Embryonic facial prominence (tissue), 1 donor: ENCODE measurements around the gene LPP.

ENCODE experiments used
- DNase-seq: peaks from one replicate; pipeline ENCODE4 v3.0.0-alpha.2; 2016; ENCODE audit errors: extremely low spot score

The LPP gene

GRCh38 chr3:188272481-188273372 lies 118.8 kb downstream of the LPP start:
- no peak for DNase-seq

GRCh38 chr3:188274249-188274915 lies 120.4 kb downstream of the LPP start:
- DNase-seq = no peak

DNA sequence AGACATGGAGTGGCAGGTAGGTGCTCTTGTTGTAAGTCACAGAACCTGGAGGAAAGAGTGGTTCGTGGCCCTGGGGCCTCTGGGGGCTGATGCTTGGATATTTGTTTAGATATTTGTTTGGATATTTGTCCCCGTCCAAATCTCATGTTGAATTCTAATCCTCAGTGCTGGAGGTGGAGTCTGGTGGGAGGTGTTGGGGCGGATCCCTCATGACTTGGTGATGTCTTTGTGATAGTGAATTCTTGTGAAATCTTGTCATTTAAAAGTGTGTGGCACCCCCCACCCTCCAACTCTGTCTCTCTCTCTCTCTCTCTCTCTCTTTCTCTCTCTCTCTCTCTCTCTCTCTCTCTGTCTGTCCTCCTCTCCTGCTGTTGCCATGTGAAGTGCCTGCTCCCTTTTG lies 122.4 kb downstream of the LPP start:
- DNase-seq = no peak

DNA sequence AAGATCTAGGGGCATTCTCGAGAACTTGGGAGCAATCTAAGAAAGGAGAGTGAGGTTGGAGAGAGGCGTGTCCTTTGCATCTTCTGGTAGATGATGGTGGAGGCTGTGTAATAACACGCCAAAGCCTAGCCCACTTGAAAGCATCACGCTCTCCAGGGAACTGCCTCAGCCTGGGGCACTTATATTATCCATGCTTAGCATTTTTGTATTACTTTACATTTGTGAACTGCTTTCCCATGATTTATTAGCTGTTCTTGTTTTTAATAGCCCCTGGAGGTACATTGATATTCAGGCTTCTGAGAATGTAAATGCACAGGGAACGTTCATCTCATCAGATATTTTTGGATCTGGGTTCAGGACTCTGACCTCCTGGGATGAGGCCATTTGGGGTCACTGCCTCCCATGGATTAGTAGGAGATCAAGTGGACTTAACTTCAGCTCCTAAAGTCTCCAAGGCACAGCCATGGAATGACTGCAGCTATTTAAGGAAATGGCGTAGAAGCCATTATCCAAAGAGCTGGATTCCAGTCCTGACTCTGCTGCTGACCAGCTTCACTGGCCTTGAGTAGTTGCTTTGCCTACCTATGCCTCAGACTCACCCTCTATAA lies 124.9 kb downstream of the LPP start:
- DNase-seq = no peak

DNA sequence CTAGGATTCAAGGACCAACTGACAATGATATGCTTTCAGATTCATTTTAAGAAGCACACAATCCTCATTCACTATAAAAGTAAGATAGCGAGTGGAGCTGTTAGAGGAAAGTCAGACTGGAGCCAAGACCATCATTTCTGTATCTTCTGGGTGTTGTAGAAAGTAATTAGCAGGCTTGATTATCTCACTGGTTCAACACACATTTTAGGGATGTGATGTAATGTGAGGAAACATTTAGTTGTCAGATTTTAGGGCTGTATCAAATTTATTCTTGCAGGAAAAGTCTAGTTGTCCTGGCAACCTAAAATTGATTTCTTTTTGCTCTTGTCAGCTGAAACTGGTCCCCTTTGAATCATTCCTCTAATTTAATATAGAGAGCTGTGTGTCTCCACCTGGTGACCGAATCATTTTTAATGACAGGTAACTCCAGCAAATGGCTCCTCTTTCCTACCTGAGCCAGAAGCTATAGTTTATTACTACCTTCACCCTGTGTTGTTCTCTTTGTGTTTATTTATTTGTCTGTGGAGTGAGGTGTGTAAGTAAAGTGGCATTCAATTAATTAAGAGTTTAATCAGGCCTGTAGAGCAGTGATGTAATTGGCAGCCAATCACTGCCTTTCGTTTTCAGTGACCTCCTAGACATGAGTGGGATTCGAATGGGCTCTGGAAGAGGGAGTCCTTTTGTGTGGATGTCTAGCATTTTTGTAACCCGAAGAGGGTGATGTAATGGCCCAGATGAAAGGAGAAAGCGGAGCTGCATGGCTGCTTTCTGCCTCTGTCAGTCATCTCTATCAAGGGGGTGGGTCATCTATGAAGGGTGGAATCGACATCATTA lies 125.8 kb downstream of the LPP start:
- DNase-seq = no peak

DNA sequence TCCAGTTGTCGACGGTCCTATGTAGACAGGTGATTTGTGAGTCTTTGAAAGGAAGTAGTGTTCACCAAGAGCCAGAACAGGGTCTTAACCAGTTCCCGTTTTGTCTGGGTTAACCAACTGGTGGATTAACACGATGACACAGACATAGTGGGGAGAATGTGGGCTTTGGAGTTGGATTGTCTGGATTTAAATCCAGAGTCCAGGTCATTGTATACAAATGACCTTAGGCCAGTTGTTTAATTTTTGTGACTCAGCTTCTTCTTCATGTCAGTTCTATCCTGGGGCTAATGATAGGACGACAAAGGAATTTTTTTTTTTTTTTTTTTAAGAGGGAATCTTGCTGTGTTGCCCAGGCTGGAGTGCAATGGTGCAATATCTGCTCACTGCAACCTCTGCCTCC lies 126.7 kb downstream of the LPP start:
- DNase-seq = no peak

GRCh38 chr3:188282871-188283270 lies 128.9 kb downstream of the LPP start:
- DNase-seq = no peak

GRCh38 chr3:188283347-188283746 lies 129.4 kb downstream of the LPP start:
- no peak for DNase-seq

- no peak for DNase-seq
Measured at GRCh38 chr3:188284455-188285212, 130.7 kb downstream of the LPP start.

GRCh38 chr3:188286087-188286513 lies 132.1 kb downstream of the LPP start:
- no peak for DNase-seq

GRCh38 chr3:188287339-188287738 lies 133.4 kb downstream of the LPP start:
- DNase-seq = no peak

- no peak for DNase-seq
Measured at GRCh38 chr3:188287762-188288505, 134.0 kb downstream of the LPP start.

- no peak for DNase-seq
Measured at GRCh38 chr3:188292251-188292650, 138.3 kb downstream of the LPP start.

- no peak for DNase-seq
Measured at GRCh38 chr3:188292827-188293226, 138.9 kb downstream of the LPP start.

- no peak for DNase-seq
Measured at GRCh38 chr3:188294113-188294512, 140.2 kb downstream of the LPP start.

DNA sequence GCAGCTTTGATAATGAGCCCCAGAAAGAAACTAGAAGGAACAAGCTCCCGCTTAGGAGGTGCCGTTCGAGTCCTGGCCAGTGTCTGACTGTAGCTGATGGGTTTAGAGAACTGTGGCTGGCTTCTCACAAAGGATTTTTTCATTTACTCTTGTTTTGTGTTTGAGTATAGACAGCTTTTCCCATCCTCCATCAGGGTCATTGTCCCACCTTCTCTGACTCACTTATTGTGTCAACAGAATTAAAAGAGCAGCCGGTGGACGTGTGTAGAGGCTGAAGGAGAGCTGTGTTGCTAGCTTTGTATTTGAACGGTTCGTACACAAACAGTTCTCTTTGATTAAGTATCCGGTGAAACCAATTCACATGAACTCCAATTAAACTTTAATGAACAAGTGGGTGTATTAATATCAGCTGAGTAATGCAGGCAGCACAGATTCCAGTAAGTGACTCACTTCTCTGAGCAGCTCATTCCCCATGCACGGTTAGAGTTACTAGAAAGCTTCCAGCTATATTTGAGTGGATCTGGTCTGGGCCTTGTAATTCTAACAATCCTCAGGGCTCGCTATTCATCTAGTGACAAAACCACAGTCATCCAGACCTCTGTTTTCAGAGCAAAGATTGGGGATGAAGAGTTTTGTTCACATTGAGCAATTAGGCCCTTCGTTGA lies 141.0 kb downstream of the LPP start:
- no peak for DNase-seq

GRCh38 chr3:188295876-188296275 lies 141.9 kb downstream of the LPP start:
- no peak for DNase-seq

DNA sequence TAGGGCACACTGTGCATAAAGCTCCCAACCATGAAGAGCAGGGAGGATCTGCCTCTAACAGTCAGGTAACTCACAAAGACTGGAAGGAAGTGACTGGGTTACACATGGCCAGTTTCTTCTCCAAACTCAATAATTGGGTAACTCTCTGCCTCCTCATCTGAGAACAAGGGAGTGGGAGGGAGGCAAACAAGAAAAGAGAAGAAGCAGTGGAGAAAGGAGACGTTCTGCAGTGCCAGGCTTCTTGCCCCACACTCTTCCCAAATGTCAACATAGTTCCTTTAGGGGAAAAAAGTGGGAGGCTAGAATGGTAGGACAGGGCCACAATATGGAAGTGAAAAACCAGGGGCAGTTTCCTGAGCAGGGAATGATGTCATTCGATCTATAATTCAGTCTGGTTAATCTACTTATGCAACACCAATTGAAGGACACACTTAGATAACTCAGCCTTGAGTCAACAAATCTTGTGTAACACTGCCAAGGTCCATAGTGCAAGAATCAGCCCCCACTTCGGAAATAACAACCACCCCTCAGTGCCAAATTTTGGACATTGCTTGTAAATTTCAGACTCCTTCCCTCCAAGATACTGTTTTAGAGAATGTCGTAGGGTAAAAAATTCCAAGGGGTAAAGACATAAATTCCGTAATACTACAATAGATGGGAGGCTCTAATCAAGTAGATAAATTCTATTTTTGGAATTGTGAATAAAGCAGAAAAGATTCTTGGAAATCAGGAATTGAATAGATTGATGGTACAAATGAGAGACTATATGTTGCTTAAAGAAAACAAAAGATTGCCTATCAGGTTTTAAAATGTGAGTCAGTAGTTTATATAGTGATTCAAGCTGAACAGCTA lies 143.0 kb downstream of the LPP start:
- no peak for DNase-seq

GRCh38 chr3:188298585-188298984 lies 144.6 kb downstream of the LPP start:
- DNase-seq = no peak
